Measurements from ENCODE around the gene IGSF23.

IGSF23 gene

DNA sequence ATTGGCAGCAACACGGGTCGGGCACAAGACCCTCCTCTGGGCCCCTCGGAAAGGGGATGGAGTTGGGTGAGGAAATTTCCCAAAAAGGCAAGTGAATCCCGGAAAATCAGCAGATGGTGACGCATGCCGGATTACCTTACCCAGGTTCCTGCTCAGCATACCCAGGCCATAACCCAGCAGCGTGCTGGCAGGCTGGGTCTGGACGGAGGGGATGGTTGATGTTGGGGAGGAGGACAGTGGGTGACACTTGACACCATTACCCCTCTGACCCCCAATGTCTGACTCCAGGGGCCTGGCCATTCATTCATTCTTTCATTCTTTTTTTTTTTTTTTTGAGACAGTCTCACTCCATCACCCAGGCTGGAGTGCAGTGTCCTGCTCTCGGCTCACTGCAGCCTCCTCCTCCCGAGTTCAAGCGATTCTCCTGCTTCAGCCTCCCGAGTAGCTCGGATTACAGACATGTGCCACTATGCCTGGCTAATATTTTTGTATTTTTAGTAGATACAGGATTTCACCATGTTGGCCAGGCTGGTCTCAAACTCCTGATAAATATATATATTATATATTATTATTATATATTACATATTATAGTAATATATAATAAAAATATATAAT is 31.1 kb downstream of the IGSF23 start:
- Histone ChIP-seq H3K27me3 (ENCODE audit: control insufficient read depth in 3 of 3, insufficient read depth in 3 of 3, low read depth in 1 of 3, low read length in 3 of 3) (peaks cover 0 to 33% (median 4%) of the 10 kb centered on the region in 3 experiments), H3K14ac (ENCODE audit: low read length) (no peak overlapping the region), H3K4me1 (ENCODE audit: control insufficient read depth in 2 of 2, insufficient read depth in 1 of 2, low read depth in 1 of 2, low read length in 2 of 2) (peaks cover 0 to 3% of the 10 kb centered on the region in 2 donors), H4K91ac (ENCODE audit: low read depth, low read length, poor library complexity) (no peak overlapping the region), H3K4me3 (ENCODE audit: low read length in 2 of 2) (peak overlapping the region; percentile 59 to 87), H2BK12ac (ENCODE audit: low read length) (no peak overlapping the region), H3K4ac (ENCODE audit: low read length) (no peak overlapping the region), H3K36me3 (replicated peaks in 1 of 2; ENCODE audit: control insufficient read depth in 2 of 2, insufficient read depth in 2 of 2, low read length in 2 of 2) (peaks cover 10 to 16% of the 10 kb centered on the region in 2 donors), H3K9ac (ENCODE audit: low read depth, low read length, poor library complexity) (peak overlapping the region; percentile 87), H3K23ac (ENCODE audit: low read depth, low read length, poor library complexity) (no peak overlapping the region), H2AFZ (ENCODE audit: low read length) (peak overlapping the region; percentile 99), H2AK5ac (ENCODE audit: low read depth, low read length) (no peak overlapping the region), H2BK5ac (ENCODE audit: low read length) (peak overlapping the region; percentile 33), H2BK120ac (ENCODE audit: low read depth, low read length) (no peak overlapping the region), H3K9me3 (replicated peaks in 1 of 2; ENCODE audit: control insufficient read depth in 2 of 2, insufficient read depth in 1 of 2, low read depth in 1 of 2, low read length in 2 of 2) (no peaks in the 10 kb centered on the region), H3K4me2 (ENCODE audit: insufficient read depth, low read length, poor library complexity, severe bottlenecking) (peak overlapping the region; percentile 80), H3K27ac (replicated peaks; ENCODE audit: low read length) (no peak overlapping the region), H4K8ac (ENCODE audit: low read depth, low read length) (no peak overlapping the region), H2BK15ac (ENCODE audit: low read length) (peak overlapping the region; percentile 54), H3K79me1 (ENCODE audit: low read depth, low read length) (no peaks in the 10 kb centered on the region), H3K18ac (ENCODE audit: low read length) (peak overlapping the region; percentile 96)
- WGBS, 2 donors (ENCODE audit: extremely low coverage in 2 of 2, insufficient read length in 2 of 2, insufficient replicate concordance in 1 of 2) = no CpG with 5 or more reads among the region's 13 CpGs
- peak; percentile 43 for DNase-seq (ENCODE audit: low spot score)

DNA sequence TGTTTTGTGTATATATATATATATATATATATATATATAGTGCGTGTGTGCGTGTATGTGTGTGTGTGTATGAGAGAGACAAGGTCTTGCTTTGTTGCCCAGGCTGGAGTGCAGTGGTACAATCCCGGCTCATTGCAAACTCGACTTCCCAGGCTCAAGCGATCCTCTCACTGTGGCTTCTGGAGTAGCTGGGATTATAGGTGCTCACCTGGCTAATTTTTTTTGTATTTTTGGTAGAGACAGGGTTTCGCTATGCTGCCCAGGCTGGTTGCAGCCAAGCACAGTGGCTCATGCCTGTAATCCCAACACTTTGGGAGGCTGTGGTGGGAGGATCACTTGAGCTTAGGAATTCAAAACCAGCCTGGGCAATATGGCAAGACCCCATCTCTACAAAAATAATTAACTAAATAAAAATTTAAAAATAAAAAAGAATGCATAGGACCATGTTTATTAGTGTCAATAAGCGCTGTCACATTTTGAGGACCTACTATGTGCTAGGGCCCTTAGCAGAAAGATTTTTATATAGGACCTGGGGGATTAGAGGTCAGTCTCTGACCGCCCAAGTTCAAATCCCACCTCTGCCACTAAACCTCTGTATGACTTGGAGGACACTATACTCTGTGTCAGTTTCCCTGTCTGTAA is 32.2 kb downstream of the IGSF23 start:
- Histone ChIP-seq H2AK5ac (ENCODE audit: low read depth, low read length) (no peak overlapping the region), H3K9me3 (replicated peaks in 1 of 2; ENCODE audit: control insufficient read depth in 2 of 2, insufficient read depth in 1 of 2, low read depth in 1 of 2, low read length in 2 of 2) (peaks cover 0 to 2% of the 10 kb centered on the region in 2 donors), H3K4ac (ENCODE audit: low read length) (no peak overlapping the region), H2BK5ac (ENCODE audit: low read length) (no peak overlapping the region), H3K36me3 (replicated peaks in 1 of 2; ENCODE audit: control insufficient read depth in 2 of 2, insufficient read depth in 2 of 2, low read length in 2 of 2) (peaks cover 19 to 26% of the 10 kb centered on the region in 2 donors), H3K27me3 (ENCODE audit: control insufficient read depth in 3 of 3, insufficient read depth in 3 of 3, low read depth in 1 of 3, low read length in 3 of 3) (peaks cover 0 to 29% (median 4%) of the 10 kb centered on the region in 3 experiments), H2BK120ac (ENCODE audit: low read depth, low read length) (no peak overlapping the region), H3K18ac (ENCODE audit: low read length) (no peak overlapping the region), H4K91ac (ENCODE audit: low read depth, low read length, poor library complexity) (no peak overlapping the region), H2AFZ (ENCODE audit: low read length) (no peak overlapping the region), H3K14ac (ENCODE audit: low read length) (no peak overlapping the region), H3K4me2 (ENCODE audit: insufficient read depth, low read length, poor library complexity, severe bottlenecking) (no peak overlapping the region), H2BK12ac (ENCODE audit: low read length) (no peak overlapping the region), H2BK15ac (ENCODE audit: low read length) (no peak overlapping the region), H4K8ac (ENCODE audit: low read depth, low read length) (no peak overlapping the region), H3K27ac (replicated peaks; ENCODE audit: low read length) (no peak overlapping the region), H3K23ac (ENCODE audit: low read depth, low read length, poor library complexity) (no peak overlapping the region), H3K4me1 (ENCODE audit: control insufficient read depth in 2 of 2, insufficient read depth in 1 of 2, low read depth in 1 of 2, low read length in 2 of 2) (peaks cover 0 to 3% of the 10 kb centered on the region in 2 donors), H3K79me1 (ENCODE audit: low read depth, low read length) (peaks cover 3% of the 10 kb centered on the region), H3K9ac (ENCODE audit: low read depth, low read length, poor library complexity) (no peak overlapping the region), H3K4me3 (ENCODE audit: low read length in 2 of 2) (no peak overlapping the region)
- DNase-seq (ENCODE audit: low spot score) = no peak
- 100% methylated on average over 2 of the region's 8 CpGs; no CpG with 5 or more reads in 1 of the 2 donors for WGBS, 2 donors (ENCODE audit: extremely low coverage in 2 of 2, insufficient read length in 2 of 2, insufficient replicate concordance in 1 of 2)

DNA sequence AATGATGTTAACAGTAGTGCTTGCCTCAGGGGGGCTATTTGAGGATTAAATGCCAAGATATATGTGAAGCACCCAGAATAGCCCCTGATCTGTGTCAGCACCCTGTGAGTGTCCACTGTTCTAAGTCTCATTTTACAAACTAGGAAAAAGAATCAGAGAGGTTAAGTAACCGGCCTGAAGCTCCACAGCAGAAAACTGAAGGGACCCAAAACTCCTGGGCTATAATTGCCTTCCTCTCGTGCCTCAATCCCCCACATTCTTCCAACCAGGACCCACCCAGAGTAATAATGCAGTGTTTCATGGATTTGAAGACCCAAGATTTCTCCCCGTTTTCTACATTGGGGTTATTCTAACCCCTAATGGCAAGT is 32.7 kb downstream of the IGSF23 start:
- Histone ChIP-seq H3K4ac (ENCODE audit: low read length) (no peak overlapping the region), H2BK120ac (ENCODE audit: low read depth, low read length) (no peak overlapping the region), H2AK5ac (ENCODE audit: low read depth, low read length) (no peak overlapping the region), H2BK15ac (ENCODE audit: low read length) (no peak overlapping the region), H4K91ac (ENCODE audit: low read depth, low read length, poor library complexity) (no peak overlapping the region), H3K4me2 (ENCODE audit: insufficient read depth, low read length, poor library complexity, severe bottlenecking) (no peak overlapping the region), H3K18ac (ENCODE audit: low read length) (no peak overlapping the region), H3K27me3 (ENCODE audit: control insufficient read depth in 3 of 3, insufficient read depth in 3 of 3, low read depth in 1 of 3, low read length in 3 of 3) (peaks cover 0 to 24% (median 4%) of the 10 kb centered on the region in 3 experiments), H3K4me1 (ENCODE audit: control insufficient read depth in 2 of 2, insufficient read depth in 1 of 2, low read depth in 1 of 2, low read length in 2 of 2) (peaks cover 0 to 3% of the 10 kb centered on the region in 2 donors), H3K27ac (replicated peaks; ENCODE audit: low read length) (no peak overlapping the region), H3K9ac (ENCODE audit: low read depth, low read length, poor library complexity) (no peak overlapping the region), H3K79me1 (ENCODE audit: low read depth, low read length) (peaks cover 3% of the 10 kb centered on the region), H3K14ac (ENCODE audit: low read length) (no peak overlapping the region), H2BK5ac (ENCODE audit: low read length) (no peak overlapping the region), H3K4me3 (ENCODE audit: low read length in 2 of 2) (no peak overlapping the region), H3K9me3 (replicated peaks in 1 of 2; ENCODE audit: control insufficient read depth in 2 of 2, insufficient read depth in 1 of 2, low read depth in 1 of 2, low read length in 2 of 2) (peaks cover 0 to 2% of the 10 kb centered on the region in 2 donors), H3K36me3 (replicated peaks in 1 of 2; ENCODE audit: control insufficient read depth in 2 of 2, insufficient read depth in 2 of 2, low read length in 2 of 2) (peaks cover 22 to 31% of the 10 kb centered on the region in 2 donors), H4K8ac (ENCODE audit: low read depth, low read length) (no peak overlapping the region), H2BK12ac (ENCODE audit: low read length) (no peak overlapping the region), H3K23ac (ENCODE audit: low read depth, low read length, poor library complexity) (no peak overlapping the region), H2AFZ (ENCODE audit: low read length) (no peak overlapping the region)
- no CpG with 5 or more reads among the region's 3 CpGs for WGBS, 2 donors (ENCODE audit: extremely low coverage in 2 of 2, insufficient read length in 2 of 2, insufficient replicate concordance in 1 of 2)
- DNase-seq (ENCODE audit: low spot score) = no peak

- H3K23ac ChIP-seq (ENCODE audit: low read depth, low read length, poor library complexity) = peak overlapping the region; percentile 2
- no peak overlapping the region for H2BK12ac ChIP-seq (ENCODE audit: low read length)
- no peak overlapping the region for H3K18ac ChIP-seq (ENCODE audit: low read length)
- no peak overlapping the region for H3K9ac ChIP-seq (ENCODE audit: low read depth, low read length, poor library complexity)
- no peak overlapping the region for H3K4me2 ChIP-seq (ENCODE audit: insufficient read depth, low read length, poor library complexity, severe bottlenecking)
- no peak overlapping the region for H2BK15ac ChIP-seq (ENCODE audit: low read length)
- H3K4me1 ChIP-seq (ENCODE audit: control insufficient read depth in 2 of 2, insufficient read depth in 1 of 2, low read depth in 1 of 2, low read length in 2 of 2) = peaks cover 0 to 3% of the 10 kb centered on the region in 2 donors
- peaks cover 0 to 2% of the 10 kb centered on the region in 2 donors for H3K9me3 ChIP-seq (replicated peaks in 1 of 2; ENCODE audit: control insufficient read depth in 2 of 2, insufficient read depth in 1 of 2, low read depth in 1 of 2, low read length in 2 of 2)
- H3K27me3 ChIP-seq (ENCODE audit: control insufficient read depth in 3 of 3, insufficient read depth in 3 of 3, low read depth in 1 of 3, low read length in 3 of 3) = peaks cover 0 to 13% (median 4%) of the 10 kb centered on the region in 3 experiments
- H3K79me1 ChIP-seq (ENCODE audit: low read depth, low read length) = peaks cover 3% of the 10 kb centered on the region
- H2AFZ ChIP-seq (ENCODE audit: low read length) = no peak overlapping the region
- no peak overlapping the region for H2BK120ac ChIP-seq (ENCODE audit: low read depth, low read length)
- DNase-seq (ENCODE audit: low spot score) = no peak
- no peak overlapping the region for H4K8ac ChIP-seq (ENCODE audit: low read depth, low read length)
- no peak overlapping the region for H2AK5ac ChIP-seq (ENCODE audit: low read depth, low read length)
- H2BK5ac ChIP-seq (ENCODE audit: low read length) = no peak overlapping the region
- H3K36me3 ChIP-seq (replicated peaks in 1 of 2; ENCODE audit: control insufficient read depth in 2 of 2, insufficient read depth in 2 of 2, low read length in 2 of 2) = peaks cover 28 to 37% of the 10 kb centered on the region in 2 donors
- H3K27ac ChIP-seq (replicated peaks; ENCODE audit: low read length) = no peak overlapping the region
- no peak overlapping the region for H4K91ac ChIP-seq (ENCODE audit: low read depth, low read length, poor library complexity)
- WGBS, 2 donors (ENCODE audit: extremely low coverage in 2 of 2, insufficient read length in 2 of 2, insufficient replicate concordance in 1 of 2) = no CpG with 5 or more reads among the region's 31 CpGs
- H3K4me3 ChIP-seq (ENCODE audit: low read length in 2 of 2) = no peak overlapping the region
- no peak overlapping the region for H3K14ac ChIP-seq (ENCODE audit: low read length)
- H3K4ac ChIP-seq (ENCODE audit: low read length) = no peak overlapping the region
Measured at GRCh38 chr19:44647144-44647543, 33.8 kb downstream of the IGSF23 start.
